Measurements from ENCODE around the gene PDLIM4.

The PDLIM4 gene

GRCh38 chr5:132313961-132314432 is 56.5 kb downstream of the PDLIM4 start:
- DNase-seq, result no peak

- no peak for DNase-seq
These were observed 58.1 kb downstream of the PDLIM4 start for GRCh38 chr5:132315529-132316067.

- no peak for DNase-seq
These were observed 62.5 kb downstream of the PDLIM4 start for GRCh38 chr5:132319975-132320374.

- DNase-seq, result no peak
These were observed 63.7 kb downstream of the PDLIM4 start for GRCh38 chr5:132321109-132321721.

GRCh38 chr5:132322266-132322665 is 64.8 kb downstream of the PDLIM4 start:
- DNase-seq, result no peak

Data from activated CD4-positive, CD25-positive, alpha-beta regulatory T cell (primary cell).